ENCODE results near the gene JOSD1. TPM values are rescaled to one million over a fixed set of nuclear protein-coding genes. Genes with fewer than 3 reads are reported as not detected.

Gene JOSD1
- total and polyA plus RNA-seq, 9 of the 15 experiments (the other 6 are each of a cell fraction or from before 2014, with no cell fraction given) = 8.9 to 39.1 (median 30.4) TPM

DNA sequence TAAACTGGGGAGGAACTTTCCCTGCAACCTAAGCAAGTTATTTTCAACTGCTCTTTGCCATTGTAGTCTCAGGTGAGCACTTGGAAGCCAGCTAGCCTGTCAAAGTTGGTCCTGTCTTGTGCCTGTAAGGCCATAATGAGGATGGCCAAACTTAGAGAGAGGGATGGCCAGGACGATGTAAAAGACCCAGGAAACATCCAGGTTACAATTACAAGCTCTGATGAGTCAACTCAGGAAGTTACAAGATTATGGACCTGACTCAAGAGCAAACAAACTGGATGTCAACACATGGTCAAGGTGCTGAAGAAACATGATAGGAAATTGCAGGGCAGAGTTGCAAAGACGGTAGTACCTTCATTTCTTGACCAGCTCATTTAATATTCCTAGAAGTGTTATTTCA lies 6.6 kb upstream of the JOSD1 start (continued):
- TF ChIP-seq, protein P1, sequence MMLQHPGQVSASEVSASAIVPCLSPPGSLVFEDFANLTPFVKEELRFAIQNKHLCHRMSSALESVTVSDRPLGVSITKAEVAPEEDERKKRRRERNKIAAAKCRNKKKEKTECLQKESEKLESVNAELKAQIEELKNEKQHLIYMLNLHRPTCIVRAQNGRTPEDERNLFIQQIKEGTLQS (IDR thresholded peaks at IDR 0.05) = peak; percentile 71; the same call in 1 of the 2 replicates
- TF ChIP-seq, protein P1 (CRISPR knock-in tag; conservative IDR thresholded peaks at IDR 0.05) = no peak
- TF ChIP-seq ZNF12 (CRISPR knock-in tag; IDR thresholded peaks at IDR 0.05) = no peak
- TF ChIP-seq ZNF140 (CRISPR knock-in tag; IDR thresholded peaks at IDR 0.05) = no peak
- no peak for TF ChIP-seq POLR2A (conservative IDR thresholded peaks at IDR 0.05)
- TF ChIP-seq DNMT1 (IDR thresholded peaks at IDR 0.05) = no peak
- TF ChIP-seq SIX5 (IDR thresholded peaks at IDR 0.05; ENCODE audit: borderline replicate concordance in 1 of 2, insufficient read depth in 1 of 2, low read depth in 1 of 2, low read length in 2 of 2) = no peak
- TF ChIP-seq, protein P2, sequence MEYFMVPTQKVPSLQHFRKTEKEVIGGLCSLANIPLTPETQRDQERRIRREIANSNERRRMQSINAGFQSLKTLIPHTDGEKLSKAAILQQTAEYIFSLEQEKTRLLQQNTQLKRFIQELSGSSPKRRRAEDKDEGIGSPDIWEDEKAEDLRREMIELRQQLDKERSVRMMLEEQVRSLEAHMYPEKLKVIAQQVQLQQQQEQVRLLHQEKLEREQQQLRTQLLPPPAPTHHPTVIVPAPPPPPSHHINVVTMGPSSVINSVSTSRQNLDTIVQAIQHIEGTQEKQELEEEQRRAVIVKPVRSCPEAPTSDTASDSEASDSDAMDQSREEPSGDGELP (CRISPR knock-in tag; IDR thresholded peaks at IDR 0.05; ENCODE audit: borderline replicate concordance) = no peak
- TF ChIP-seq ZNF224 (CRISPR knock-in tag; IDR thresholded peaks at IDR 0.05) = no peak
- TF ChIP-seq, protein P3, sequence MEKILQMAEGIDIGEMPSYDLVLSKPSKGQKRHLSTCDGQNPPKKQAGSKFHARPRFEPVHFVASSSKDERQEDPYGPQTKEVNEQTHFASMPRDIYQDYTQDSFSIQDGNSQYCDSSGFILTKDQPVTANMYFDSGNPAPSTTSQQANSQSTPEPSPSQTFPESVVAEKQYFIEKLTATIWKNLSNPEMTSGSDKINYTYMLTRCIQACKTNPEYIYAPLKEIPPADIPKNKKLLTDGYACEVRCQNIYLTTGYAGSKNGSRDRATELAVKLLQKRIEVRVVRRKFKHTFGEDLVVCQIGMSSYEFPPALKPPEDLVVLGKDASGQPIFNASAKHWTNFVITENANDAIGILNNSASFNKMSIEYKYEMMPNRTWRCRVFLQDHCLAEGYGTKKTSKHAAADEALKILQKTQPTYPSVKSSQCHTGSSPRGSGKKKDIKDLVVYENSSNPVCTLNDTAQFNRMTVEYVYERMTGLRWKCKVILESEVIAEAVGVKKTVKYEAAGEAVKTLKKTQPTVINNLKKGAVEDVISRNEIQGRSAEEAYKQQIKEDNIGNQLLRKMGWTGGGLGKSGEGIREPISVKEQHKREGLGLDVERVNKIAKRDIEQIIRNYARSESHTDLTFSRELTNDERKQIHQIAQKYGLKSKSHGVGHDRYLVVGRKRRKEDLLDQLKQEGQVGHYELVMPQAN (IDR thresholded peaks at IDR 0.05; ENCODE audit: borderline replicate concordance) = no peak
- TF ChIP-seq CBFB (CRISPR knock-in tag; IDR thresholded peaks at IDR 0.05) = no peak
- TF ChIP-seq, protein P4, sequence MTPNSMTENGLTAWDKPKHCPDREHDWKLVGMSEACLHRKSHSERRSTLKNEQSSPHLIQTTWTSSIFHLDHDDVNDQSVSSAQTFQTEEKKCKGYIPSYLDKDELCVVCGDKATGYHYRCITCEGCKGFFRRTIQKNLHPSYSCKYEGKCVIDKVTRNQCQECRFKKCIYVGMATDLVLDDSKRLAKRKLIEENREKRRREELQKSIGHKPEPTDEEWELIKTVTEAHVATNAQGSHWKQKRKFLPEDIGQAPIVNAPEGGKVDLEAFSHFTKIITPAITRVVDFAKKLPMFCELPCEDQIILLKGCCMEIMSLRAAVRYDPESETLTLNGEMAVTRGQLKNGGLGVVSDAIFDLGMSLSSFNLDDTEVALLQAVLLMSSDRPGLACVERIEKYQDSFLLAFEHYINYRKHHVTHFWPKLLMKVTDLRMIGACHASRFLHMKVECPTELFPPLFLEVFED (CRISPR knock-in tag; conservative IDR thresholded peaks at IDR 0.05) = no peak
- no peak for TF ChIP-seq ZNF507 (tag; conservative IDR thresholded peaks at IDR 0.05)
- 0 out of 2 replicates have a peak, but pooled peaks have one; percentile 38 for TF ChIP-seq JUN (IDR thresholded peaks at IDR 0.05; ENCODE audit: borderline replicate concordance, low read depth, low read length)
- no peak for TF ChIP-seq JUN (CRISPR knock-in tag; IDR thresholded peaks at IDR 0.05; ENCODE audit: borderline replicate concordance)
- TF ChIP-seq ZNF589 (CRISPR knock-in tag; IDR thresholded peaks at IDR 0.05; ENCODE audit: low read depth) = no peak
- no peak for TF ChIP-seq LCOR (CRISPR knock-in tag; IDR thresholded peaks at IDR 0.05)
- TF ChIP-seq, protein P5, sequence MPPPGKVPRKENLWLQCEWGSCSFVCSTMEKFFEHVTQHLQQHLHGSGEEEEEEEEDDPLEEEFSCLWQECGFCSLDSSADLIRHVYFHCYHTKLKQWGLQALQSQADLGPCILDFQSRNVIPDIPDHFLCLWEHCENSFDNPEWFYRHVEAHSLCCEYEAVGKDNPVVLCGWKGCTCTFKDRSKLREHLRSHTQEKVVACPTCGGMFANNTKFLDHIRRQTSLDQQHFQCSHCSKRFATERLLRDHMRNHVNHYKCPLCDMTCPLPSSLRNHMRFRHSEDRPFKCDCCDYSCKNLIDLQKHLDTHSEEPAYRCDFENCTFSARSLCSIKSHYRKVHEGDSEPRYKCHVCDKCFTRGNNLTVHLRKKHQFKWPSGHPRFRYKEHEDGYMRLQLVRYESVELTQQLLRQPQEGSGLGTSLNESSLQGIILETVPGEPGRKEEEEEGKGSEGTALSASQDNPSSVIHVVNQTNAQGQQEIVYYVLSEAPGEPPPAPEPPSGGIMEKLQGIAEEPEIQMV (tag; conservative IDR thresholded peaks at IDR 0.05; ENCODE audit: low read depth) = no peak
- no peak for TF ChIP-seq GATAD2A (IDR thresholded peaks at IDR 0.05)
- TF ChIP-seq, protein P6, sequence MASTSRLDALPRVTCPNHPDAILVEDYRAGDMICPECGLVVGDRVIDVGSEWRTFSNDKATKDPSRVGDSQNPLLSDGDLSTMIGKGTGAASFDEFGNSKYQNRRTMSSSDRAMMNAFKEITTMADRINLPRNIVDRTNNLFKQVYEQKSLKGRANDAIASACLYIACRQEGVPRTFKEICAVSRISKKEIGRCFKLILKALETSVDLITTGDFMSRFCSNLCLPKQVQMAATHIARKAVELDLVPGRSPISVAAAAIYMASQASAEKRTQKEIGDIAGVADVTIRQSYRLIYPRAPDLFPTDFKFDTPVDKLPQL (IDR thresholded peaks at IDR 0.05; ENCODE audit: extremely low read depth, insufficient read length) = no peak
- TF ChIP-seq RFX1 (IDR thresholded peaks at IDR 0.05) = no peak
- TF ChIP-seq FIP1L1 (IDR thresholded peaks at IDR 0.05; ENCODE audit: low read depth, low read length, poor library complexity, severe bottlenecking) = no peak
- TF ChIP-seq MEIS2 (IDR thresholded peaks at IDR 0.05; ENCODE audit: partially characterized antibody) = peak; percentile 13

Data from K562 (cell line).